ENCODE measurements around the gene FAM174B.

FAM174B gene

DNA sequence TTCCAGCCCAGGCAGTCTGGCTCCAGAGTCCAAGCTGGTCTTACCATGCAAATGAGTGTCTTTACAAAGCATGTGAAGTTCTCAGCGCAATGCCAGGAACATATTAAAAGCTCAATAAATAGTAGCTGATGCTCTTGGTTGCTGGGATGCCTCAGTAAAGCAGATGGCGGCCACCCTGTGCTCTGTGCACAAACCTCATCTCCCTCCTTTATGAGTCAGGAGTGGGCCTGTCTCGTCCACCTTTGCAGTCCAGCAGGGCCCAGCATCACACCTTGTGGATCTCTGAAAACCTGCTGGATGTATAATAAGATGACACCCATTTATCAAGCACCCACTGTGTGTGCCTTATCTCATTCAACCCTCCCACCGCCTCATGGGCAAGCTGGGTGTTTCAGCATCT is 42.7 kb downstream of the FAM174B start:
- TF ChIP-seq, protein P1, sequence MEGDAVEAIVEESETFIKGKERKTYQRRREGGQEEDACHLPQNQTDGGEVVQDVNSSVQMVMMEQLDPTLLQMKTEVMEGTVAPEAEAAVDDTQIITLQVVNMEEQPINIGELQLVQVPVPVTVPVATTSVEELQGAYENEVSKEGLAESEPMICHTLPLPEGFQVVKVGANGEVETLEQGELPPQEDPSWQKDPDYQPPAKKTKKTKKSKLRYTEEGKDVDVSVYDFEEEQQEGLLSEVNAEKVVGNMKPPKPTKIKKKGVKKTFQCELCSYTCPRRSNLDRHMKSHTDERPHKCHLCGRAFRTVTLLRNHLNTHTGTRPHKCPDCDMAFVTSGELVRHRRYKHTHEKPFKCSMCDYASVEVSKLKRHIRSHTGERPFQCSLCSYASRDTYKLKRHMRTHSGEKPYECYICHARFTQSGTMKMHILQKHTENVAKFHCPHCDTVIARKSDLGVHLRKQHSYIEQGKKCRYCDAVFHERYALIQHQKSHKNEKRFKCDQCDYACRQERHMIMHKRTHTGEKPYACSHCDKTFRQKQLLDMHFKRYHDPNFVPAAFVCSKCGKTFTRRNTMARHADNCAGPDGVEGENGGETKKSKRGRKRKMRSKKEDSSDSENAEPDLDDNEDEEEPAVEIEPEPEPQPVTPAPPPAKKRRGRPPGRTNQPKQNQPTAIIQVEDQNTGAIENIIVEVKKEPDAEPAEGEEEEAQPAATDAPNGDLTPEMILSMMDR (conservative IDR thresholded peaks at IDR 0.05): no peak
- peak overlapping the region; percentile 96 for H3K27ac ChIP-seq

DNA sequence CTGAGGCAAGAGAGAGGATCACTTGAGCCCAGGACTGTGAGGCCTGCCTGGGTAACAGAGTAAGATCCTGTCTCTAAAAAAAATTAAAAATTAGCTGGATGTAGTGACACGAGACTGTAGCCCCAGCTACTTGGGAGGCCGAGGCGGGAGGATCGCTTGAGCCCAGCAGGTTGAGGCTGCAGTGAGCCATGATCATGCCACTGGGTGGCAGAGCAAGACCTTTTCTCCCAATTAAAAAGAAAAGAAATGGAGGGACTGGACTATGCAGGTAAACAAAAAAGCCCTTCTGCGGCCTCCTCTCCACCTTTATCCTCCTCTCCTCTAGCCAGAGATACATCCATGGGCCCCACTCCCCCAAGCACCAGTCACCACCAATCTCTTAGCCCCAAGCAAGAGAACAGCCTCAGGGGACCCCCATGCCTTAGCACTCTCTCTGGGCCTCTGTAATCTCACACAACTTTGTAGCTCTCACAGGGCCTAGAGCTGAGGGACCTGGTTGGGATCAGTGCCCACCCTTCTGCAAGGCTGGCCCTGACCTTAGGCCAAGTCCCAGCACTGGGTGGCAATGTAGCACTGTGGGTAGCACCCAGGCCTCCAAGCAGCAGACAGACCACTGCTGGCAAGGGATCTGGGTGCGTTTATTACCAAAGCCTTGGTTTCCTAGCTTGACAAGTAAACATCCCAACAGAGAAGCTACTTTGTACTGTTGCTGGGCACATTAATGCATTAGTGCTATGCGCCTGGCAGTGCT is 43.4 kb downstream of the FAM174B start:
- TF ChIP-seq, protein P1 (conservative IDR thresholded peaks at IDR 0.05): peak; percentile 29
- peak overlapping the region; percentile 96; the same call in 1 of the 2 replicates for H3K27ac ChIP-seq

DNA sequence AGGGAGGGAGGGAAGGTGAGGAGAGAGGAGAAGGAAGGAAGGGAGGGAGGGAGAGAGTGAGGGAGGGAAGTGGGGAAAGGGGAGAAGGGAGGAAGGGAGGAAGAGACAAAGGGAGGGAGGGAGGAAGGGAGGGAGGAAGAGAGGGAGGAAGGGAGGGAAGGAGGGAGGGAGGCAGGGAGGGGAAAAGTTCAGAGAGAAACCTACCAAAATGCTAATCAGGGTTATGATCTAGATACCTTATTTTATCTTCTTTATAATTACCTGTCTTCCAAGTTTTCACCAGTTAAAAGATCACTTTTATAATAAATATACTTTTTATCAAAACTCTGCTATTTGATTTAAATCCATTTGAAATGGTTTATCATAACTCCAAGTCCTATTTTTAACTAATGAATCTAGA is 44.4 kb downstream of the FAM174B start:
- TF ChIP-seq, protein P1 (conservative IDR thresholded peaks at IDR 0.05): no peak
- H3K27ac ChIP-seq: no peak overlapping the region; the same call in 1 of the 2 replicates

DNA sequence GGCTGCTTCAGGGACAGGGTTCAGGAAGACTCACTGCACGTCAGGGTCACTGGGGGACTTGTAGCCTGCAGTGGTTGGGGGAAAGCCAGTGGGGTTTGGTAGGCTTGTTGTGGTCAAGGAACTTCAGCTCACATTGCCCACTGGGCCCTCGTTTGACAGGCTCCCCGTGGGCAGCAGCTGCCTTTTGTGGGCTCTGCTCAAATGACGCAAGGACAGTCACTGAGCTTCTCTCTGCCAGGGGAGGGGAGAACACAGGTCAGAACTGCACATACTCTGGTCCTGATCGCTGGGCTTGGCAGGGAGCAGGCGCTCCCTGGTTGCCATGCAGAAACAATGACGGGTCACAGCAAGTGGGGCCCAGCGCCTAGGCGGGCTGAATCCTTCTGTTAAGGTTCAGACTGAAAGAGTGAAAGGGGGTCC is 45.5 kb downstream of the FAM174B start:
- H3K27ac ChIP-seq: peak overlapping the region; percentile 30
- TF ChIP-seq, protein P1 (conservative IDR thresholded peaks at IDR 0.05): no peak

DNA sequence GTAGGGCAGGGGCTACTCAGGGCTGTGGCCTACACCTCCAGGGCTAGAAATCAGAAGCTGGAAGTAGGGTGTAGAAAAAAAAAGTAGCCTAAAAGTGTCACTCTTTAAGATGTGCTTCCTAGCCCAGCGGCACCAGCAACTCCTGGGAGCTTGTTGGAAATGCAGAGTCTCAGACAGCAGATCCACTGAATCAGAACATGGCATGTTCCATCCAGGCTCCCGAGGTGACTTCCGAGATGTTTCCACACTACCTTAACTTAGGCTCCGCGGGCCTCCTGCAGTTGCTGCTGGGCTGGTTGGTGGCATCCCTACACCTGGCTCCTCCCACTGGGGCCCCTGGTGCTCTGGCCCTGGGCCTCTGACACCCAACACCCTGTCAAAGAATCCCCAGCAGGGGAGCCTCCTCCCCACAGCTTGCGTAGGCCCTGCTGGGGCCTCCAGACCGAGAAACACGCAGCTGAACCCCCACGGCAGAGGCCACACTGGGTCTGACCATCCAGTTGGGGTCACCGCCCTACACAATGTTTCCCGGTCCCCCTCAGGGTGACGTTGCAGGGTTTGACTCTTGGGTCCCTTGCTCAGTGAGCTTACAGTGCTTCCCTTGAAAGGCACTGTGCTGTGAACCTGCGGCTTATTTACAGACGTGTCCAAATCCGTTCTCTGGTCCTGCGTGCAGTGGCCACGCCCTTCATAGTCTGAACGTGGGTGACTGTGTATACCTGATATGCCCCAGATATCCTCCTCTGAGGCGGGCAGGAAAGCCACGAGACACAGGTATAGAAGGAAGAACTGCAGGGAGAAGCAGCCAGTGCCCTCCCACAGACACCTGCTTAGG is 46.5 kb downstream of the FAM174B start:
- TF ChIP-seq, protein P1 (conservative IDR thresholded peaks at IDR 0.05): no peak
- peak overlapping the region; percentile 18 for H3K27ac ChIP-seq

DNA sequence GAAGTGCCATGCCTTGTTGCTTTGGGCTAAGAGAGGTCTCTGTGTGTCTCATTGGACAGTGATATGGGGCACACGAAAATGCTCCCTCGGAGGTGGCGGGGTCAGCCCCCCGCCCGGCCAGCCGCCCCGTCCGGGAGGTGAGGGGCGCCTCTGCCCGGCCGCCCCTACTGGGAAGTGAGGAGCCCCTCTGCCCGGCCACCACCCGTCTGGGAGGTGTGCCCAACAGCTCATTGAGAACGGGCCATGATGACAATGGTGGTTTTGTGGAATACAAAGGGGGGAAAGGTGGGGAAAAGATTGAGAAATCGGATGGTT is 48.8 kb downstream of the FAM174B start:
- H3K27ac ChIP-seq: peak overlapping the region; percentile 15; the same call in 1 of the 2 replicates

DNA sequence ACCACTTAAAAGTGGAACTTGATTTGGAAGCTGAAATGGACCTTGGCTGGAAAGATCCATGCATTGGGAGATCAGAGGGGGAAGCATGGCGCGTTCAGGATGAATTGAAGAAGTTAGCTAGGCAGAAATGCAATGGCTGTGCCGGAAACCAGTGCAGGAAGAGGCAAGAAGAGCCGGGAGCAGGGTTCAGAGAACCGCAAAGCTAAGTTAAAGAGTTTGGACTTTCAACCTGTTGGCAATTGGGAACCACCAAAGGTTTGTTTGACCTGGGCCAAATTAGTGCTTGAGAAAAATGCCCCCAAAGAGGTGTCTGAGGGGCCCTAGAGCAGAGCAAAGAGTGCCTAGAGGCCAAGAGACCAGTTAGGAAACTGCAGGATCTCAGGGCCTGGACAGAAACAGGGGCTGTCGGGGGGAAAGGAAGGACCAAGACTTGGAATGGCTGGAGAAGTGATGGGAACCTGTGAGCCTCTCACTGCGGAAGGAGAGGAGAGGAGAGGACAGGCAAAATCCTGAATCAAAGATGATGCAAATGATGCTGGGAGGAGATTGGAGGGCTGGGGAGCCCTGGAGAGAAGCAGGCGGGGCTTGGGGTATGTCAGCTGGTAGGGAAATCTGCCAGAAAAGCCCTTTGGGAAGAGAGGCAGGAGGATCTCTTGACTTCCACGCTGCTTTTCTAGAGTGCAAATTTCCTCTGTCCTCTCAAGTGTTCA is 49.3 kb downstream of the FAM174B start:
- peak overlapping the region; percentile 15; the same call in 1 of the 2 replicates for H3K27ac ChIP-seq
- TF ChIP-seq, protein P1 (conservative IDR thresholded peaks at IDR 0.05): no peak

Data from VCaP (cell line).